ENCODE results near the gene CCN5.
"Not testable (repeated sequence)": the region's sequence is repeated elsewhere in the genome, so short reads cannot be mapped to it uniquely, and the experiment has no call there.

Gene CCN5

GRCh38 chr20:44762466-44763140 lies 47.4 kb downstream of the CCN5 start:
- DNase-seq = no peak

DNA sequence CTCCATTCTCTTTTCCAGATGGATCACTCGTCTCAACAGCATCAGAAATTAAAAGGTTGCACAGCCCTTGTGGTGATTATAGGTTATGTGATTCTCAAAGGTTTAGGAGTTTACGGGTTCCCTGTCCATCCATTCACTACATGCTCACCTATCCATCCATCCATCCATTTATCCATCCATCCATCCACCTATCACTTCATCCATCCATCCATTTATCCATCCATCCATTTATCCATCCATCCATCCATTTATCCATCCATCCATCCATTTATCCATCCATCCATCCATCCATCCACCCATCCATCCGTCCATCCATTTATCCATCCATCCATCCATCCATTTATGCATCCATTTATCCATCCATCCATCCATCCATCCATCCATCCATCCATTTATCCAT lies 48.6 kb downstream of the CCN5 start:
- DNase-seq = not testable (repeated sequence)

DNA sequence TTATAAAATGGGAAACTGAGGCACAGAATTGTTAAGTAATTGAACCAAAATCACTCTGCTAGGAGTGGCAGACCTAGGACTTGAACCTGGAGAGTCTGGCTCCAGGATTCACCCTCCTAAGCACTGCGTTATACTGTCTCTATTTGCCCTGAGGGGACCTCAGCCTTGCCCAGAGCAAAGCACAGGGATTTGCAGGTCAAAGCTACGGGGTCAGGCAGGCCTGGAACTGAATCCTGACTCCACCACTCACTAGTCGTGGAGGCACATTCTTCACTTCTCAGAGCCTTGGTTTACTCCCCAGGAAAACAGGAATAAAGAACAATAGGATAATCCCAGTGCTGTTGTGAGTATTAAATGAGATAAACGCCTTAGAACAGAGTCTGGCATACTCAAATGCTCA lies 49.9 kb downstream of the CCN5 start:
- DNase-seq = no peak

- no peak for DNase-seq
Observed at GRCh38 chr20:44765701-44766347, 50.7 kb downstream of the CCN5 start.

- DNase-seq = no peak
Observed at GRCh38 chr20:44768256-44768655, 53.1 kb downstream of the CCN5 start.

GRCh38 chr20:44768854-44769480 lies 53.8 kb downstream of the CCN5 start:
- no peak for DNase-seq

DNA sequence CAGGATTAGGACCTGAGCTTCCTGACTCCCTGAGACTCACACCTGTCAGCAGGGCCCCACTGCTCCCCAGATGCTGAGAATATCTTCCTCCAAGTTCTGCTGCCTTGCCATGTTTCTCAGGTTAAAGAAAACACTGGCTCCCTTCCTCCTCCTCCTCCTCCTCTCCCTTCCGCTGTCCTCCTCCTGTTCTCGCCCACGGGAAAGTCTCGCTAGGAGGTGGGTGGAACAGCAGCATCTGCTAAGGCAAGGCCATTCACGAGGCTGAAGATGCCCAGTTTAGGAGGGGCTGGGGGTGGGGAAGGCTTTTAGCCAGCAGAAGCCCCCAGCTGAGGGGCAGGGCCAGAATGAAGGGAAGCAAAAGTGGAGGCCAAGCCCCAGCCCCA lies 54.3 kb downstream of the CCN5 start:
- no peak for DNase-seq

- no peak for DNase-seq
Observed at GRCh38 chr20:44770484-44771171, 55.5 kb downstream of the CCN5 start.

- DNase-seq = no peak
Observed at GRCh38 chr20:44771172-44771535, 56.0 kb downstream of the CCN5 start.

- DNase-seq = no peak
Observed at GRCh38 chr20:44772636-44773035, 57.5 kb downstream of the CCN5 start.

DNA sequence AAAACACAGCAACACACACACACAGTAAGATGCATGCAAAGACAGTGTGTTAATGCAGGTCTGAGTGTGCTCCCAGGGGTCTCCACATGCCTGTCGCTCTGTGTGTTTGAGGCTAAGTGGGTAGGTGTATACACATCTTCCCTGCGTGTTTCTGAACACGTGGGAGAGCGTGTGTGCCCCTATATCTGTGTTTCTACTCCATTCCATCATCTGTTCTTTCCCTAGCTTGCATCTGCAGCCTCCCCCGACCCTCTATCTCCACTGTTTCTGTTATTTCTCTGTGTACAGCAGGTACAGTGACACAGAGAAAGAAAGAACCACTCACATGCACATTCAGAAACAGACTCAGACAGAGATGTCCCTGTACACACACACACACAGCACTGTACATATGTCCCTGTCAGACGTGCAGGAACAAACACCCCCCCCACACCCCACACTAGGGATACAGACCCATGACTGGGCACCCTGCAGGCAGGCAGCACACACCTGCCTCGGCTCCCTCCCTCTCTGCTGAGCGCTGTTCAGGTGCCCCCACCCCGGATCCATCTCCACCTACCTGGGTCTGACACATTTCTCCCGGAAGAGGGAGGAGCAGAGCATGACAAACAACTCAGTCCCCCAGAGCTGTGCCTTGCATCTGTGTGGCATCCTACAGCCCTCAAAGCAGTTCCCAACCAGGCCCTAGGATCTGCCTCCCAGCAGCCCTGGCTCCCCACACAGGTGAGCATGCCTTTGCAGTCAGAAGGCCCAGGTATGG lies 58.1 kb downstream of the CCN5 start:
- no peak for DNase-seq

GRCh38 chr20:44776980-44777379 lies 61.8 kb downstream of the CCN5 start:
- no peak for DNase-seq
